CMK (cell line): ENCODE measurements around the gene CDX4.
"Not testable (repeated sequence)": the region's sequence is repeated elsewhere in the genome, so short reads cannot be mapped to it uniquely, and the experiment has no call there.

Experiments
- DNase-seq: peaks from one replicate; pipeline ENCODE4 v3.0.0-alpha.2; 2010; ENCODE audit warnings: low read depth

The CDX4 gene, protein sequence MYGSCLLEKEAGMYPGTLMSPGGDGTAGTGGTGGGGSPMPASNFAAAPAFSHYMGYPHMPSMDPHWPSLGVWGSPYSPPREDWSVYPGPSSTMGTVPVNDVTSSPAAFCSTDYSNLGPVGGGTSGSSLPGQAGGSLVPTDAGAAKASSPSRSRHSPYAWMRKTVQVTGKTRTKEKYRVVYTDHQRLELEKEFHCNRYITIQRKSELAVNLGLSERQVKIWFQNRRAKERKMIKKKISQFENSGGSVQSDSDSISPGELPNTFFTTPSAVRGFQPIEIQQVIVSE

DNA sequence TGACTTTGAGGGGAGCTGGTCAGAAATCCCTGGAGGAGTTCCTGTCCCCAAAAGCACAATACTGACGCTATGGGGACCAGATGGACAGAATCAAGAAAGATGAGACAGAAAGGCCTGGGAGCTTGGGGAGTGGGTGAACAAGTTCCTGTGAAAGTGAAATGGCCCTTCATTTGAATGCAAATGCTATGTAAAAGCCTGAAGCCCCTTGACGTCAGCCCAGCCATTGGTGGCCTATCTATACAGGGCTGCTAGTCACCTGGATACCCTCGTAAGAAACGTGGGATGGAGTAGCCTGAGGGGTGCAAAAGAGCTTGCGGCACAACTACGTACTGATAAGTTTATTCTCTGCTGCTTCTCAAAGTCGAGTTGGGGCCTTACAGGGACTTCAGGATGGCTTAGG is at the start of gene CDX4:
TSS of gene CDX4 (plus strand) at position 223 of the 400 bp plus-strand sequence. CDS start 201 bp downstream, outside the sequence.
- DNase-seq: no peak

DNA sequence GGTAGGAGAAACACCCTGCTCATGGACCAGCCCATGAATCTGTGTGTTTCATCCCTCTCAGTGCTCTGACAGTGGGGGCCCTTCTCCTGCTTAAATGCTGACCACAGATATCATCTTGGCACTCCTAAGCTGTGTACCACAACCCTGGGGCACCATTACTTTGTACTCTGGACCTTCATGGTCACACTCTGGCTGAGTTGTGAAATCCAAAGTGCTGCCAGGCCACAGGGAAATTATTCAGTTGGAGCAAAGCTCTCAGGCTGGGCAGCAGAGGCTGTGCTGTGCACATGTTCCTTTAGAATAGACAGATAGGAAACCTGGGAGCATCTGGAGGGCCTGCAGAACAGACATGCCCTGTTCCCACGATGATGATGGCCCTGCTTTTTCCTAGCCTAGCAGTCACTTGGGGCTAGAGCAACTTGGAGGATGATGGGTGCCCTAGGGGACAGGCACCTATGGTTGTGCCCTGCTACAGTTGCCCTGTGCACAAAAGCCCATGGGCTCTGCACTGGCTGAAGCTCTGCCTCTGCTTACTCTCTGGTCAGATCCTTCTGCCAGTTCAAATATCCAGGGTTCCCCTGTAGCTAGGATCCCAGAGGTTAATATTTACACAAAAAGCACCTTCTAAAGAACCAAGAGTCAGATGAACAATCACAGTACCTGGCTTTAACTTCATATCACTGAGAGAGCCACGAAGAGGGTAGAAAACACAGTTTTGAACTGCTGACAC is 48.5 kb upstream of the CDX4 start:
- DNase-seq: no peak

DNA sequence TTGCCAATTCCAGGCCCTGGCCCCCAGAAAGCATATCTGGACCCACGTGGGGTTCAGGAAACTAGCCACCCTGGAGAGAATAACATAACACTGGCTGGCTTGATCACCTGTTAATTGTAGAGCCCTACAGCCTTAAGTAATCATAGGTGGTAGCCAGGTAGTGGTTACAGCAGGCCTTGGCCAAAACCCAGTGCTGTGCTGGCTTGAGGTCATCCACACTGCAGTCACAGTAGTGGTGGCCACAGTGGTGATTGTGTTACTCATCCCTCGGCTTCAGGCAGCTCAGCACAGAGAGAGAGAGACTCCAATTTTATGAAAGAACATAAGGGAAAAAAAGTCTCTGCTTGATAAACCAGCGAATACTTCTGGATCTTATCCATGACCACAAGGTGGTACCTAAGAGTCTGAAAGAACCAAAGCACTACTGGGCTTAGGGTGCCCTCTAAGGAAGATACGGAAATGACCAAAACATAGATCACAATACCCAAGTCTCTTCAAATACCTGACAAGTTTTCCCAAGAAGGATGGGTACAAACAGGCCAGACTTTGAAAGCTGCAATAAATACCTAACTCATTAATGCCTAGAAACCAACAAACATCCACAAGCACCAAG is 46.6 kb upstream of the CDX4 start:
- no peak for DNase-seq

DNA sequence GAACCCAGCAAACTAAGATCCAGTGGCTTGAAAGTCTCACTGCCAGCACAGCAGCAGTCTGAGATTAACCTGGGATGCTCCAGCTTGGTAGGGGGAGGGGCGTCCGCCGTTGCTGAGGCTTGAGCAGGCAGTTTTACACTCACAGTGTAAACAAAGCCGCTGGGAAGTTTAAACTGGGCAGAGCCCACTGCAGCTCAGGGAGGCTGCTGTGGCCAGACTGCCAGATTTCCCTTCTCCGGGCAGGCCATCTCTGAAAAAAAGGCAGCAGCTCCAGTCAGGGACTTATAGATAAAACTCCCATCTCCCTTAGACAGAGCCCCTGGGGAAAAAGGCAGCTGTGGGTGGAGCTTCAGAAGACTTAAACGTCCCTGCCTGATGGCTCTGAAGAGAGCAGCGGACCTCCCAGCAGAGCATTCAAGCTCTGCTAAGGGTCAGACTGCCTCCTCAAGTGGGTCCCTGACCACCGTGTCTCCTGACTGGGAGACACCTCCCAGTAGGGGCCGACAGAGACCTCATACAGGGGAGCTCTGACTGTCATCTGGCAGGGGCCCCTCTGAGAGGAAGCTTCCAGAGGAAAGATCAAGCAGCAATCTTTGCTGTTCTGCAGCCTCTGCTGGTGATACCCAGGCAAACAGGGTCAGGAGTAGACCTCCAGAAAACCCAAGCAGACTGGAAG is 45.1 kb upstream of the CDX4 start:
- no peak for DNase-seq

DNA sequence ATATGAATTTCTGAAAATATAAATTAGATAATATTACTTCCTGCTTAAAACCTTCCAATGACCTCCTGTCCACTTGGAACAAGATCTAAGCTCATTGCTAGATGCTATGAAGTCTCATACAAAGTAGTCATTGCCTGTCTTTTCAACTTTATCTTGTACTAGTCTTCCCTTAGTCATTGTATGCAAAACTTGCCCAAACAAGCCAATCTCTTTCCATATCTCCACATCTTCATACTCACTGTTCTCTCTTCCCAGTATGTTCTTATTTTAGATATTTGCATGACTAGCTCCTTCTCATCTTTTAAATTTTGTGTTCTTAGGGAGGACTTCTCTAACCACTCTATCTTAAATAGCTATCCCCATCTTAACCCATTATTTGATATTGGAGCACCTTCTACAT is 33.9 kb upstream of the CDX4 start:
- no peak for DNase-seq

DNA sequence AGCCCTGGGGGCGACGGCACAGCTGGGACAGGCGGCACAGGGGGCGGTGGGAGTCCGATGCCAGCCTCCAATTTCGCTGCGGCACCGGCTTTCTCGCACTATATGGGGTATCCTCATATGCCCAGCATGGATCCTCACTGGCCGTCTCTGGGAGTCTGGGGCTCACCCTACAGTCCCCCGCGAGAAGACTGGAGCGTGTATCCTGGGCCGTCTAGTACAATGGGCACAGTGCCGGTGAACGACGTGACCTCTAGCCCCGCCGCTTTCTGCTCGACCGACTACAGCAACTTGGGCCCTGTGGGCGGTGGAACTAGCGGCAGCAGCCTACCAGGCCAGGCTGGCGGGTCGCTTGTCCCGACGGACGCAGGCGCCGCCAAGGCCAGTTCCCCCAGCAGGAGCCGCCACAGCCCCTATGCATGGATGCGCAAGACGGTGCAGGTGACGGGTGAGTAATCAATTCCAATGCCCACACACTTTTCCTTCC is 500 bp downstream of the CDX4 start:
- DNase-seq: no peak

DNA sequence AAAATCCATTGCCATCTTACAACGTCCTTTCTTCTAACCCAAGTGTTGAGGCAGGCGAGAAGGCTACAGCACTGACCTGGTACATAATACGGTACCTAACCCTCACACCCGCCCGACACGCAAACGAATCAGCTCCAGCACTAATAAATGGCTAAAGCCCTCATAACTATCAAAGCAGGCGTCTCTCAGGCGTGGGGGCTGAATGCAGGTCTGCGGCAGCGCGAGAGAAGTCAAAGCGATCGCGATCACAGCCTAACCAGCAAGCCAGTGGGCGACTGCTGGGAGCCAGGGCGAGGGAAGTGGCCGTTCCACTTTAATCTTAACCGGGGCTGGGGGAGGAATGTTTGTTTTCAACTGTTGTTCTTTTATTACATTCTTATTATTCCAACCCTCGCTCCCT is 1.5 kb downstream of the CDX4 start:
- DNase-seq: no peak

DNA sequence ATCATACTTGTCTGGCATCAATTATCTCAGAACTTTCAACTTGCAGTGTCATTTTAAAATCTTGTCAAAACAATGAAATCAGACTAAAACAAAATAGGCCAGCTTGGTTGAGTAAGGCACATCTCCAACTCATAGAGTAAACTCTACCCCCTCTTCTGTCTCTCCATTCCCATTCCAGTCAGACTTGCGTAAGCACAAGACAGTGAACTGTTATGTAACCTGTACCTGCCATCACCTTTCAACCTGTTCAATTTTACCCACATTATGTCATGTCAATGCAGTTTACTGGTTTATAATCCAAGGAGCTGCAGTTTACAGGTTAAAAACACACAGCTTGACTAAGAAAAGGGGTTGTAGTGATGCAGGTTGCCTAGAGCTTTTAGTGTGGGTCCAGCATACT is 8.3 kb downstream of the CDX4 start:
- DNase-seq: no peak

DNA sequence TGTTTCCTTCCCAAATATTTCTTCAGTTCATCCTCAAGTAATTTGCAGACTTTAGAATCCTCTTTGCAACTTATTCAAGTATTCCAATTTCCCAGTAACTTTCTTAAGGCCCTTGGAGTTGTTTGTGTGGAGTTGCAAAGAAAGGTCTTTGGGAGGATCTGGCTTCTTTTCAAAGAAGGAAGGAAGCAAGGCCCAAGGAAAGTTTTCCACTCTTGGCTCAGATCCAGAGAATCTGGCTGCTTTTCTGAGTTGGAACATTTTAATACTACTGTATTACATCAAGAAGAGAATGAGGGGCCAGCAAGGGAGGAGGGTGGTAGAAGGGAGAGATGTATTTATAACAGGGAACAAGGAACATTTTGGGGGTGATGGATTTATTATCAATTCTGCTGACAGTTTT is 10.5 kb downstream of the CDX4 start:
- no peak for DNase-seq

DNA sequence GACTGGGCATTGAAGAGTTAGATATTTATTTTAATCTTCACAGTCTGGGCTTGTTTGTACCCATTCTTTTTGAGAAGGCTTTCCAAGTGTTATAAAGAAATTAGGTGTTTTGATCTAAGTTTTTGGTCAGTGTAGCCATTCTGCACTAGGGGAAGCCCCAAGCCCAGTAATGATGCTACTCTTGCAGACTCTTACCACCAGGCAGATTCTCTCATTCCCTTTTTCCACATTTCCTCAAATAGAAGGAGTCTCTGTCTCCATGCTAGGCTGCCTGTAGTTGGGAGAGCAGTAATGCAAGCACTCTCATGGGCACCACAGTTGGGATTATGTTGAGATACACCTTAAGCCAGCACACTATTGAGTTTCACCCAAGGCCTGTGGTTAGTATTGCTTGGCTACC is 21.5 kb downstream of the CDX4 start:
- DNase-seq: no peak

DNA sequence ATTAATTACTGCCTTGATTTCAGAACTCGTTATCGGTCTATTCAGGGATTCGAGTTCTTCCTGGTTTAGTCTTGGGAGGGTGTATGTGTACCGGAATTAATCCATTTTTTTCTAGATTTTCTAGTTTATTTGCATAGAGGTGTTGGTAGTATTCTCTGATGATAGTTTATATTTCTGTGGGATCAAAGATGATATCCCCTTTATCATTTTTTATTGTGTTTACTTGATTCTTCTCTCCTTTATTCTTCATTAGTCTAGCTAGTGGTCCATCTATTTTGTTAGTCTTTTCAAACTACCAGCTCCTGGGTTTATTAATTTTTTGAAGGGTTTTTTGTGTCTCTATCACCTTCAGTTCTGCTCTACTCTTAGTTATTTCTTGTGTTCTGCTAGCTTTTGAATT is 32.1 kb downstream of the CDX4 start:
- DNase-seq: no peak

DNA sequence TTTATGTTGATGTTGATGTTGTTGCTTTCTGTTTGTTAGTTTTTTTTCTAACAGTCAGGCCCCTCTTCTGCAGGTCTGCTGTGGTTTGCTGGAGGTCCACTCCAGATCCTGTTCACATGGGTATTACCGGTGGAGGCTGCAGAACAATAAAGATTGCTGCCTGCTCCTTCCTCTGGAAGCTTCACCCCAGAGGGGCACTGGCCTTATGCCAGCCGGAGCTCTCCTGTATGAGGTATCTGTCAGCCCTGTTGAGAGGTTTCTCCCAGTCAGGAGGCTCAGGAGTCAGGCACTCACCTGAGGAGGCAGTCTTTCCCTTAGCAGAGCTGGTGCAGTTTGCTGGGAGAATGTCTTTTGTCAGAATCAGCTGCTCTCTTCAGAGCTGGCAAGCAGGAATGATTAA is 34.7 kb downstream of the CDX4 start:
- no peak for DNase-seq

DNA sequence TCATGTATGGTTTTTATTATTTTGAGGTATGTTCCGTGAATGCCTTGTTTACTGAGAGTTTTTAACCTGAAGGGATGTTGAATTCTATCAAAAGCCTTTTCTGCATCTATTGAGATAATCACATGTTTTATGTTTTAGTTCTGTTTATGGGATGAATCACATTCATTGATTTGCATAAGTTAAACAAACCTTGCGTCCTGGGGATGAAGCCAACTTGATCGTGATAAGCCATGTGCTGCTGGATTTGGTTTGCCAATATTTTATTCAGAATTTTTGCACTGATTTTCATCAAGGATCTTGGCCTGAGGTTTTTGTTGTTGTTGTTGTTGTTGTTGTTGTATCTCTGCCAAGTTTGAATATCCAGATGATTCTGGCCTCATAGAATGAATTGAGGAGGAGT is 43.8 kb downstream of the CDX4 start:
- no peak for DNase-seq

DNA sequence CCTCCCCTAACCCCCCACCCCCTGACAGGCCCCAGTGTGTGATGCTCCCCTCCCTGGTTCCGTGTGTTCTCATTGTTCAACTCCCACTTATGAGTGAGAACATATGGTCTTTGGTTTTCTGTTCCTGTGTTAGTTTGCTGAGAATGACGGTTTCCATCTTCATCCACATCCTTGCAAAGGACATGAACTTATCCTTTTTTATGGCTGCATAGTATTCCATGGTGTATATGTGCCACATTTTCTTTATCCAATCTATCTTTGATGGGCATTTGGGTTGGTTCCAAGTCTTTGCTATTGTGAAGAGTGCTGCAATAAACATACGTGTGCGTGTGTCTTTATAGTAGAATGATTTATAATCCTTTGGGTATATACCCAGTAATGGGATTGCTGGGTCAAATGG is 45.3 kb downstream of the CDX4 start:
- not testable (repeated sequence) for DNase-seq
